DLD1 (cell line): ENCODE measurements around the gene SULT2A1.
"Not testable (repeated sequence)": the region's sequence is repeated elsewhere in the genome, so short reads cannot be mapped to it uniquely, and the experiment has no call there.

Source experiments
- in situ Hi-C: cut with HindIII; loops from 2 replicates; pipeline ENCODE4 v1.10.0; 2017; ENCODE audit warnings: low sequenced_read_pairs

The SULT2A1 gene, protein sequence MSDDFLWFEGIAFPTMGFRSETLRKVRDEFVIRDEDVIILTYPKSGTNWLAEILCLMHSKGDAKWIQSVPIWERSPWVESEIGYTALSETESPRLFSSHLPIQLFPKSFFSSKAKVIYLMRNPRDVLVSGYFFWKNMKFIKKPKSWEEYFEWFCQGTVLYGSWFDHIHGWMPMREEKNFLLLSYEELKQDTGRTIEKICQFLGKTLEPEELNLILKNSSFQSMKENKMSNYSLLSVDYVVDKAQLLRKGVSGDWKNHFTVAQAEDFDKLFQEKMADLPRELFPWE

GRCh38 chr19:47886010-47886559, at the start of gene SULT2A1:
TSS of gene SULT2A1 (minus strand) at chr19:47886315. CDS start at chr19:47886257, 58 bp downstream.
- in situ Hi-C loops = no loop called here

GRCh38 chr19:47928581-47928980, 42.5 kb upstream of the SULT2A1 start:
- in situ Hi-C loops = not testable (repeated sequence)

- in situ Hi-C loops = not testable (repeated sequence)
These were observed 34.0 kb upstream of the SULT2A1 start for GRCh38 chr19:47920107-47920506.

DNA sequence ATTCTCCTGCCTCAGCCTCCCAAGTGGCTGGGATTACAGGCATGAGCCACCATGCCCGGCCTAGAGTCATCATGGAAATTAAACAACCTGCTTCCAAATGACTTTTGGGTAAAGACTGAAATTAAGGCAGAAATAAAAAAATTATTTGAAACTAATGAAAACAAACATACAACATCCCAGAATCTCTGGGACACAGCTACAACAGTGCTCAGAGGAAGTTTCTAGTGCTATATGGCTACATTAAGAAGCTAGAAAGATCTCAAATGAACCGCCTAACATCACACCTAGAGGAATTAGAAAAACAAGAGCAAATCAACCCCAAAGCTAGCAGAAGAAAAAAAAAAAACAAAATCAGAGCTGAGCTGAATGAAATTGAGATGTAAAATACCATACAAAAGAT, 24.1 kb upstream of the SULT2A1 start:
- in situ Hi-C loops = not testable (repeated sequence)

DNA sequence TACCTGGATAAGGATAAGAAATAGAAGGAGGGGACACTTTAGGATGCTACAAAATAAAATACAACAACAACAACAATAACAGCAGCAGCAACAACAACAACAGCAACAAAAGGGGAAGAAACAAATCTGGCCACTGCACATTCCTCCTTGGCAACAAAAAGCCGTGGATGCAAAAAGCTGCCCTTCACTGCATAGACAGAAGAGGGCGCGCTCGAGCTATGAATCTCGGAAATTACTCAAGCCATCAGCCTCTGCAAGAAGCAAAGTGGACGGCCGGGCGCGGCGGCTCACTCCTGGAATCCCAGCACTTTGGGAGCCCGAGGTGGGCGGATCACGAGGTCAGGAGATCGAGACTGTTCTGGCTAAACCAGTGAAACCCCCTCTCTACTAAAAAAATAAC, 23.2 kb upstream of the SULT2A1 start:
- in situ Hi-C loops = not testable (repeated sequence)

- in situ Hi-C loops = no loop called here
These were observed 15.3 kb upstream of the SULT2A1 start for GRCh38 chr19:47901370-47901769.

GRCh38 chr19:47899335-47899734, 13.2 kb upstream of the SULT2A1 start:
- in situ Hi-C loops = no loop called here

DNA sequence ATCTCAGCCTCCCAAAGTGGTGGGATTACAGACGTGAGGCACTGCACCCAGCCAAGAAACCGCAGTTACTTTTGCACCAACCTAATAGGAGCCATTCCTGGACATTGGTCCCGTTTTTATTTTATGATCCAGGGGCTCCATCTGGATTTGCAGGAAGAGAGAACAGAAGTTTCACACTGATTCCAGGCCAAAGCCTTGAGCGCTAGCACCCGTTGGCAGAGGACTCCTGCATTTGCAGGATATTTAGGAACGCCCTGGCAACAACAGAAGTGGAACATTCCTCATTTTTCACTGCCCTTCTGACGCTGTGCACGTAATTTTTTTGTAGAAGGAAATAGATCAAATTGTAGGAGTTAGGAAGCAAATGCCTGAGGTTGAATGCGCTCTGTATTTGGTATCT, 11.7 kb upstream of the SULT2A1 start:
- in situ Hi-C loops = no loop called here

- in situ Hi-C loops = no loop called here
These were observed 10.7 kb upstream of the SULT2A1 start for GRCh38 chr19:47896773-47897172.

- in situ Hi-C loops = no loop called here
These were observed 9.9 kb upstream of the SULT2A1 start for GRCh38 chr19:47896019-47896418.

GRCh38 chr19:47895165-47895782, 9.2 kb upstream of the SULT2A1 start:
- in situ Hi-C loops = no loop called here

- in situ Hi-C loops = no loop called here
These were observed 6.0 kb upstream of the SULT2A1 start for GRCh38 chr19:47891923-47892666.

- in situ Hi-C loops = no loop called here
These were observed 5.5 kb upstream of the SULT2A1 start for GRCh38 chr19:47891622-47891922.

DNA sequence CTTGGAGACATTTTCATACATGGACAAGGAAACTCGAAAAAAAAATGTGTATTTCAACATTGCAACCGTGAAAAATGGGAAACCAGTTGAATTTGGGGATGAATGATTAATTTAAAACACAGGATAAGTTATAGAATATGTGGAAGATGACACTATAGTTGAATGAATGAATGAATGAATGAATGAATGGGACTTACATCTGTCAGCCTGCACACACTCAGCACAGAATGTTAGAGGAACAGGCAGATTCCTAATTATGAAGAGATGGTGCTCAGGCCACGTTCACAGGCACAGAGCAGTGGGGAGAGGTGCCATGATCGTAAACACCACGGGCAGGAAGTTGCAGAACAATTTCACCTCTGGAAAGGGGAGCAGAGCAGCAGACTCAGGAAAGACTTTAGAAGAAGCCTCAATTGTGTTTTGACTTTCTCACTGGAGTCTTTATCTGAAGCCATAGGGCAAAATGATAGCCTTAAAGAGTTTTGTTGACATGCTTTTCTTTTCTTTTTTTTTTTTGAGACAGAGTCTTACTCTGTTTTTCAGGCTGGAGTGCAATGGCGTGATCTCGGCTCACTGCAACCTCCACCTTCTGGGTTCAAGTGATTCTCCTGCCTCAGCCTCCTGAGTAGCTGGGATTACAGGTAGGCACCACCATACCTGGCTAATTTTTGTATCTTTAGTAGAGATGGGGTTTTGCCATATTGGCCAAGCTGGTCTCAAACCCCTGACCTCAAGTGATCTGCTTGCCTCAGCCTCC, 4.9 kb upstream of the SULT2A1 start:
- in situ Hi-C loops = no loop called here

- in situ Hi-C loops = no loop called here
These were observed 1.1 kb downstream of the SULT2A1 start for GRCh38 chr19:47885067-47885463.

- in situ Hi-C loops = no loop called here
These were observed 3.2 kb downstream of the SULT2A1 start for GRCh38 chr19:47882890-47883289.

DNA sequence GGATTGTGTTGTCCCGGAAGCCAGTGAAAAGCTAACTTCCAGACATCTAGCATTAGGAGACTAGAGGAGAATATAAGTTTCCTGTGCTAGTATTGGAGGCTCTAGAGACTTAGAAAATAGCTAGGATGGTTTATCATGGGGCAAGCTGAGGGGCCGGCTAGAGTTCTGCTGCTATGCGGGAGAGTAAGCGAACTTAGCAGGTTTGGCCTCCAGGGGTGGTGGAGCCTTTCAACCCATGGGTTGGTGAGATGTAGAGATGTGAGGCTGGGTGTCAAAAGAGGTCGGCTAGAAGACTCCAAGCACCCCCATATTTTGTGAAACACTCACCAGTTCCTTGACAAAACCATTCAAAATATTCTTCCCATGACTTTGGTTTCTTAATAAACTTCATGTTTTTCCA, 4.4 kb downstream of the SULT2A1 start:
- in situ Hi-C loops = no loop called here

- in situ Hi-C loops = not testable (repeated sequence)
These were observed 6.7 kb downstream of the SULT2A1 start for GRCh38 chr19:47879385-47879784.

- in situ Hi-C loops = no loop called here
These were observed 7.2 kb downstream of the SULT2A1 start for GRCh38 chr19:47878906-47879305.

DNA sequence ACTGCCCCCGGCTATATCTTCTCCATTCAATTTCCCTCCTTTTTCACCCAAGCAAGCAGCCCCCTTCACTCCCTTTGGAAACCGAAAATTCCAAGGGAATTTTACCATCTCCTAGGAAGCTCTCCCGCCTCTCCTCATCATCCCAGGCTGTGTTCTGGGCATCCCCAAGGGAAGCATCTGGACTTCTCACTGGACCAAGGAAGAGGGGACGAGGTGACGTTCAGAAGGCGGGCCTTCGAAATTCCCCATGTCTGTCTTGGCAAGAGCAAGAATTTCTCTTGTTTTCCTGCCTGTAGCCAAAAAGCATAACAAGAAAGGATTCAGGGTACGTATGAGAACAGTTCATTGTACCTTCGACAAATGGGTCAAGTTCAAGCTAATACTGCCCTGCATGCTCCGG, 20.9 kb downstream of the SULT2A1 start:
- in situ Hi-C loops = no loop called here

DNA sequence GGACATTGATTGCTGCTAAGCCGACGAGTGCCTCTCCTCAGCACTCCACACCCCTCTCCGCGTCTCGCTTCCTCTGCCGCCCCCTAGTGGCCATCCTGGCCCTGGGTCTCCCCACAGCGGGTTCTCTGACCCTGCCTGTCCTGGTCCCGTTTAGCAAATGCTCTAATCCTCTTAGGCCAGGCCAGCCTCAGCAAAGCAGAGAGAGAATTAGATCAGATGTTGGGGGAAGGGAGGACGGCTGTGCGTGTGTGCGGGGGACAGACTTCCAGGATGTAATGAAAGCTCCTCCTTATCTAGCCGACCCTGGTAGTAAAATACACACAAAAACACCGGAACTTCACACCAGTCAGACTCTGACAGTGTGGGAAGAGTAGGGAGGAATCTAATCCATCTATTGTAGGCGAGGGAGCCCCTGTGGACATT, 22.6 kb downstream of the SULT2A1 start:
- in situ Hi-C loops = no loop called here
